ENCODE results near the gene PIP4K2B.
"Not testable (repeated sequence)": the region's sequence is repeated elsewhere in the genome, so short reads cannot be mapped to it uniquely, and the experiment has no call there.

The PIP4K2B gene

DNA sequence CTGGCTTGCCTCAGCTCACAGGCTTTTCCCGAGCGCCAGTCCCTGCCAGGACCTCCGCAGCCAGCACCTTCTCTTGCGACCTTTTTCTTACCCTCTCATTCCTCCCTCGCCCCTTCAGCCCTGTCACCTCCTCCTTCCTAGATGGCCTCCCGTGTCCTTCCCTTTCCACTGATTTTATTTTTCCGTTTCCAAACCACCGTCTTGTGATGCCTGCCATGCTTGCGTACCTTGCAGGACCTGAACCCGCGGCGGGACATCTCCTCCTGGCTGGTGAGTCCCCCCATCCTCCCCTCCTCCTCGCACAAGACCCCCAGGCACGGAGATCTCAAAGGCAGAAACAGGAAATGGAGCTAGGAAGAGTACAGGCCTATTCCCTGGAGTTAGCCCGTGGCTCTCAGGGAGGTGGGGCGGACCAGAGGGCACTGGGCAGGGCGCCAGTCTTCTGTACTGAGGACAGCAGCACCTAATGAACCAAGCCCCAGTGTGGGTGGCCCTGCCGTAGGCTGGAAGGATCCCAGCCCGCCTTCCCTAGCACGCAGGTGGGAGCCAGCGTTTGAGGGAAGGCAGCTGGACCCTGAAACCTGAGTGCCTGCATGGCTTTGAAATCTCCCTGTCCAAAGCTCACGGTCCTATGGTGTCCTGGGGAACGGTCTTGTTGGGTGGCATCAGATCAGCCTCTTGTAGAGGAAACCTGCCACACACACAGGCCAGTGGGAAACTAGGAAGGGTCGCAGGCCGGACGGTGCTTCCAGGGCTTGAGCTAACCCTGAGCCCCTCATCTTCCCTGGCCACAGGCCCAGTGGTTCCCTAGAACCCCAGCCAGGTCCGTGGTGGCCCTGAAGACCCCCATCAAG lies 68.6 kb downstream of the PIP4K2B start:
- DNase-seq (ENCODE audit: low read depth), result no peak

DNA sequence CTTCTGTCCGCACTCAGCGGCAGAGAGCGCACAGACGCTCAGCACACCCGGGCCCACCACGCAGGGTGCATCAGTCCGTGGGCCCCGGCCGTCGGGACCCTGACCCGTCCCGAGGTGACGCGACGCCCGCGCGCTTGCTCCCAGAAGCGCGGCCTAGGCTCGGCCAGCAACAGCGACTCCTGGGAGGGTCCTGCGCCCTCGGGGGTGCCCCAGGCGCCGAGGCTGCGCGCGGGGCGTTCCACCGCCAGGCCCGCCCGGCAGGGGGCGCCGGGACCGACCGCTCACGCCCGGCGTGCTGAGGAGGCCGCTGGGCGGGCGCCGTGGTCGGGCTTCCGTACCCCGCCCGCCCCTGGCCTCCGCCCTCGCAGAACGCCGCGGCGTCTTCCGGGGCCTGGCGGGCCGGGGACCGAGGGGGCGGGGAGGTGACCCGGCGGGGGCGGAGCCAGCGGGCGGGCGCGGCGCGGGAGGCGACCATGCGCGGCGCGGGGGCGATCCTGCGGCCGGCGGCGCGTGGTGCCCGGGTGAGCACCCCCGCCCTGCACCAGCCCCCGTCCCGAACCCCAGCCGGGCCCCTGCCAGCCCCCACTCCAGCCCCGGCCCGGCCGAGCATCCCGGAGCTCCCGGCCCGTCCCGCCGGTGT lies 69.3 kb downstream of the PIP4K2B start, which contains the start of gene CISD3:
TSS of gene CISD3 (plus strand) at position 456 of the 640 bp plus-strand sequence. CDS start at position 474, 18 bp downstream.
- no peak for DNase-seq (ENCODE audit: low read depth)

DNA sequence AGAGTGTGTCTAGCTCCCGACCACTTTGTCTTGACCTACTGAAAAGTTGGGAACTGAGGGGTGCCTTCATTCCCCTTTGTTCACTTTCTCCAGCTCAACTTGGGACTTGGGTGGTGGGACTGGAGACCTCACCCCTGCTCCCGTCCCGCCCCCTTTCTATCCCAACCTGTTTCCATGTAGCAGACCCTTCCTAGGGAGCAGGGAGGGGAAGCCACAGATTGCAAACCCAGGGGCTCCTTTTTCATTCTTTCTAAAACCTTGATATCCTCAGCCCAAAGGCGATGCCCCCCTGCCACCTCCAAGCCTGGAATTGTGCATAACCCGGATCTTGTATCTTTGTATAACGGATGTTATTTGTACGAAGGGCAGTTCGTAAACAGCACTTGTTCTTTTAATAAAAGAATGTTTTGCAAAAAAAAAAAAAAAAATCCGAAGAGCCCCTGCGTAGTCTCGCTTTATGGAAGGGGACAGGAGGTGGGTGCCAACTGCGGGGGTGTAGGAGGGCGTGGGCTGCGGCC lies 69.9 kb downstream of the PIP4K2B start:
- DNase-seq (ENCODE audit: low read depth), result no peak

DNA sequence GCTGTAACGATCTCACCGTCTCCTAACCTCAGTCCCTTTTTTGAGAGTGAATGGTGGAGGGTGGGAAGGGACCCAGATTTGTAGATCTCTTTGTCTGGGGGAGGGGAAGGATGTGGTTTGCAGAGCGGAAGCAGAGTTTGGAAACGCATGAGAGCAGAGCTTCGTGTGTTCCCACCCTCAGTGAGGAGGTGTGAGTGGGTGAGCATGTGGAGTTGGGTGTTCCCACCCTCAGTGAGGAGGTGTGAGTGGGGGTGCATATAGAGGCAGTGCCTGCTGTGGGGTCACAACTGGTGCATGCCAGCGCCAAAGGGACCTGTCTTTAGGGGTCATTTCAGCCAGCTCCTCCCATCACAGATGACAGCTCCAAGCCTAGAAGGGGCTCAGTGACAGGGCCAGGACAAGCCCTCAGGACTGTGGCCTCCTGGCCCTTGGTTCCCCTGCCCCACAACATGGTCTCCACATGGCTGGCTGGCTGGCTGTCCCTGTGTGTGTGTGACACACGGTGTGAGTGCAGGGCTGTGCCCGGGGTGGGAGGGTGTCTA lies 71.0 kb downstream of the PIP4K2B start:
- no peak for DNase-seq (ENCODE audit: low read depth)

DNA sequence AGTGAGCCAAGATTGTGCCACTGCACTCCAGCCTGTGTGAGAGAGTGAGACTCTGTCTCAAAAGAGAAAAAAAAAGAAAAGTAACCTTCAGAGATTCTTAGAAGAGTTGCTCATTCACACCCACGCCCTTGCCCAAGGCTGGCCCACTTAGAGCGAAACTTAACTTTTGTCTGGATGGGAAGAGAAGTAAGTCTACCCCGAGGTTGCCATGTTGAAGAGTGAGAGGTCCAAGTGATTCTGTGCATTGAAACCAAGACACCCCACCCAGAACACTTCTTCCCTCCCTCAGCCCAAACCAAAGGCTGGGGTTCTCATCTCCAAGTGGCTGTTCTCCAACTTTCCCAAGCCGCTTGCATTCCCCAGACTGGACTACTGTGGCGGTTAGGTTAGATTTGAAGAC lies 71.6 kb downstream of the PIP4K2B start:
- DNase-seq (ENCODE audit: low read depth), result no peak

DNA sequence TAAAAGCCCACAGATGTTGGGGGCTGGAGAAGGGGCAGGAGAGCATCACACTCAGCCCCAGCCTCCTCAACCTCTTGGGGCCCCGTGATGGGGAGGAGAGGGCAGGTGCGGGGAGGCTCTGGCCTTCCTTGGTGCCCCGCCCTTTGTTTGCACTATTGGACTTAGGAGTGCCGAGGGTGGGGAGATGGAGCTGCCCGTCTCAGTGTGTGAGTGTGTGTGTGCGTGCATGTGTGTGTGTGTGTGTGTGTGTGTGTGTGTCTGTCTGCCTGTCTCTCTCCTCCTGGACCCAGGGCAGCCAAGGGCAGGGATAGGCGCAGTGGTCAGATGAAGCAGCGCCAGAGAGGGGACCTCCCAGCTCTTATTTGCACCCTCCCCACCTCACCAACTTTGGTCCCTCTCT lies 73.2 kb downstream of the PIP4K2B start:
- DNase-seq (ENCODE audit: low read depth), result not testable (repeated sequence)

DNA sequence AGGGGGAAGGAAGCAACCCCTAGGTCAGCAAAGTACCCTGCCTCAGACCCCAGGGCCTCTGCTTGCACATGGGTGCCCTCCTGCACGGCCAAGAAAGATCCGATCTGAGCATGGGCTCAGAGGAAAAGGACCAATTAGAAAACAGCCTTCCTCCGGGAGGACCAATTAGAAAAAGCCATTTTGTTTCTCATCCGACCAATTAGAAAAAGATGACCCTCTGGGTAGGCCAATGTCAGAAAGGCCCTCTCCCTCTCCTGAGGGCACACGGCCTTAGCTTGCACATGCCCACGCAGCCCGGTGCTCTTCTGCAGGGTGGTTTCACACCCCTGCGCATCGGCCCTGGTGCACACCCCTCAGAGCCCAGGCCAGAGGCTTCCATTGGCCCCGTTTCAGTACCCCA lies 74.3 kb downstream of the PIP4K2B start:
- no peak for DNase-seq (ENCODE audit: low read depth)

GRCh38 chr17:38724337-38724988 lies 74.9 kb downstream of the PIP4K2B start:
- DNase-seq (ENCODE audit: low read depth), result no peak

DNA sequence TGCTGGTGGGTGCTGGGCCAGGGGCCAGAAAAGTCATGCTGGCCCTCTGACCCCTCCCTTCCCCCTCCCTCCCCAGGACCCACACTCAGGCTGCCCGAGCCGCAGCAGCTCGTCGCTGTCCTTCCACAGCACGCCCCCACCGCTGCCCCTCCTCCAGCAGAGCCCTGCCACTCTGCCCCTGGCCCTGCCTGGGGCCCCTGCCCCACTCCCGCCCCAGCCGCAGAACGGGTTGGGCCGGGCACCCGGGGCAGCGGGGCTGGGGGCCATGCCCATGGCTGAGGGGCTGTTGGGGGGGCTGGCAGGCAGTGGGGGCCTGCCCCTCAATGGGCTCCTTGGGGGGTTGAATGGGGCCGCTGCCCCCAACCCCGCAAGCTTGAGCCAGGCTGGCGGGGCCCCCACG lies 77.6 kb downstream of the PIP4K2B start:
- no peak for DNase-seq (ENCODE audit: low read depth)

GRCh38 chr17:38720941-38721340 lies 78.4 kb downstream of the PIP4K2B start:
- no peak for DNase-seq (ENCODE audit: low read depth)

GRCh38 chr17:38719943-38720641 lies 79.3 kb downstream of the PIP4K2B start:
- DNase-seq (ENCODE audit: low read depth), result no peak

DNA sequence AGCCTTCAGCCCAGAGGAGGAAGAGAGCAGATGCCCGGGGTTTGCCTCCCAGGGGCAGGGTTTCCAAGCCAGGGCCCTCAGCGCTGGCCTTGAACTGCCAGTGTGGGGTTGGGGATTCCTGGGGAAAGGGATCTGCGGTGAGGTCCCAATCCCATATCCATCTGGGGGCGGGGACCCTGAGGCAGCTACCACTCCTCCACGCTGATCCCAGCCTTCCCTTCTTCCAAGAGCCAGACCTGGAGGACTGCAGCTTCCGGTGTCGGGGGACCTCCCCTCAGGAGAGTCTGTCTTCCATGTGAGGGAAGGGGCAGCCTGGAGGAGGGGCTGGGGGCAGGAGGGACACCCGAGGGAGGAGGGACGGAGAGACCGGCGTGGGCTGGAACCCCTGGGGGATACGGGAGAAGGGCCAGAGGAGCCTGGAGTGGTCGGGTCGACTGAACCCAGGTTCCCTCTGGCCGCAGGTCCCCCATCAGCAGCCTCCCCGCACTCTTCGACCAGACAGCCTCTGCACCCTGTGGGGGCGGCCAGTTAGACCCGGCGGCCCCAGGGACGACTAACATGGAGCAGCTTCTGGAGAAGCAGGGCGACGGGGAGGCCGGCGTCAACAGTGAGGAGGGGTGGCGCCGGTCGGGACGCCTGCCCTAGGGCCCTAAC lies 79.9 kb downstream of the PIP4K2B start:
- no peak for DNase-seq (ENCODE audit: low read depth)

DNA sequence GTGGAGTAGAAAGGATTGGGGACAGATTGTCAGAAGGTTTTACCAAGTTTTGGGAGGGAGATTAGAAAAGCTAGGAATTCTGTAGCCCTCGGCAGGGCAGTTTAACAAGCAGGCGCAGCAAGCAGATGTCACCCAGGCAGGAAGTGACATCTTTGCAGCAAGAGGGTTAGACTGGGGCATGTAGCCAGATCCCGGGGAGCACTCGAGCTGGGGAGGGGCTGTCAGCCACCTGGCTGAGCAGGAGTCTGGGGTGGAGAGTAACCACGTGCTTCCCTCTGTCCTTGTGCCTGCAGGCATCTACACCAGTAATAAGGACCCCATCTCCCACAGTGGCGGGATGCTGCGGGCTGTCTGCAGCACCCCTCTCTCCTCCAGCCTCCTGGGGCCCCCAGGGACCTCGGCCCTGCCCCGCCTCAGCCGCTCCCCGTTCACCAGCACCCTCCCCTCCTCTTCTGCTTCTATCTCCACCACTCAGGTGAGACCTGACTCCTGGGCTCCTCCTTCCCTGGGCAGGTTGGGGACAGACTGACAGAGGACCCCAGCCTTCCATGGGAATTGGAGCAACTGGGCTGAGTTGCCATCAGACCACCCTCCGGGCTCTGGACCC lies 82.1 kb downstream of the PIP4K2B start:
- DNase-seq (ENCODE audit: low read depth), result no peak

DNA sequence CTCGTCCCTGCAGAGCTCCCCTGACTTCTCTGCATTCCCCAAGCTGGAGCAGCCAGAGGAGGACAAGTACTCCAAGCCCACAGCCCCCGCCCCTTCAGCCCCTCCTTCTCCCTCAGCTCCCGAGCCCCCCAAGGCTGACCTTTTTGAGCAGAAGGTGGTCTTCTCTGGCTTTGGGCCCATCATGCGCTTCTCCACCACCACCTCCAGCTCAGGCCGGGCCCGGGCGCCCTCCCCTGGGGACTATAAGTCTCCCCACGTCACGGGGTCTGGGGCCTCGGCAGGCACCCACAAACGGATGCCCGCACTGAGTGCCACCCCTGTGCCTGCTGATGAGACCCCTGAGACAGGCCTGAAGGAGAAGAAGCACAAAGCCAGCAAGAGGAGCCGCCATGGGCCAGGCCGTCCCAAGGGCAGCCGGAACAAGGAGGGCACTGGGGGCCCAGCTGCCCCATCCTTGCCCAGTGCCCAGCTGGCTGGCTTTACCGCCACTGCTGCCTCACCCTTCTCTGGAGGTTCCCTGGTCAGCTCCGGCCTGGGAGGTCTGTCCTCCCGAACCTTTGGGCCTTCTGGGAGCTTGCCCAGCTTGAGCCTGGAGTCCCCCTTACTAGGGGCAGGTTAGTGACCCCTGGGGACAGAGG lies 82.9 kb downstream of the PIP4K2B start:
- no peak for DNase-seq (ENCODE audit: low read depth)
